ENCODE measurements around the gene KRTAP10-8. TPM values are rescaled to one million over a fixed set of nuclear protein-coding genes. Genes with fewer than 3 reads are reported as not detected.

KRTAP10-8 gene
- total RNA-seq, 1 donor from 2014 or later: not detected

DNA sequence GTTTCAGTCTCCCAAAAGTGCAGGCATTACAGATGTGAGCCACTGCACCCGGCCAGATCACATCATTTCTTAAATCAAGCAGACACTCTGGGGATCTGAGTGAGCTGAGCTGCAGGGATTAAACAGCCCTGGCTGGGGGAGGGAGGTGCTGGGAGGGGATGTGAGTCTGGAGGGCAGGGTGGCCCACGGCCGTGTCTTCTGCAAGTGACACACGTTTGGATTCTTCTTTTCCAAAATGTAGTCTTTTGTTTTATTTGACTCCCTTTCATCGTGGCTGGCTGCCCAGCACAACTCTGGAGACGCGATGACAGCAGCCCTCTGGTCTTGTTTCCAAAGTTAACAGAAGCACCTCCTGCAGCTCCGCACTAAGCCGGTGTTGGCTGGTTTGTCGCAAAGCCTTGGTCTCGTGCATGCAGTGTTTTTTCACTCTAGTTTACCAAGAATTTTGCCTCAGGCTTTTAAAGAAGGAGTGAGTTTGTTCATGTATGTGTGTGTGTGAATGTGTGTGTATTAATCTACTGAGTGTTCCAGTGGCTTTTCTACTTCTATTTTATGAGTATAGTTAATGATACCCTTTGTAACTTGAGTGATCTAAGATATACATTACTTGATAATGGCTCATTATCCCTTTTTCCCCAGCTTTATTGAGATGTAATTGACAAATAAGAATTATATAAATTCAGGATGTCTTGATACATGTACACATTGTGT, 28.6 kb upstream of the KRTAP10-8 start:
- no peak overlapping the region for H3K27ac Mint-ChIP-seq (ENCODE audit: unreplicated experiment)
- DNase-seq (ENCODE audit: low spot score): no peak
- no peaks in the 10 kb centered on the region for H3K4me1 Mint-ChIP-seq (ENCODE audit: unreplicated experiment)
- peaks cover 4% of the 10 kb centered on the region for H3K36me3 Mint-ChIP-seq (ENCODE audit: low read depth, unreplicated experiment)
- TF ChIP-seq CTCF (IDR thresholded peaks at IDR 0.05; ENCODE audit: unreplicated experiment): no peak
- no peaks in the 10 kb centered on the region for H3K9me3 Mint-ChIP-seq (ENCODE audit: unreplicated experiment)
- peaks cover 6% of the 10 kb centered on the region for H3K27me3 Mint-ChIP-seq (ENCODE audit: unreplicated experiment)
- H3K4me3 Mint-ChIP-seq (ENCODE audit: unreplicated experiment): no peak overlapping the region

- Mint-ChIP-seq H3K4me1 (ENCODE audit: unreplicated experiment) (no peaks in the 10 kb centered on the region), H3K9me3 (ENCODE audit: unreplicated experiment) (no peaks in the 10 kb centered on the region), H3K27me3 (ENCODE audit: unreplicated experiment) (peaks cover 6% of the 10 kb centered on the region), H3K4me3 (ENCODE audit: unreplicated experiment) (no peak overlapping the region), H3K36me3 (ENCODE audit: low read depth, unreplicated experiment) (peaks cover 4% of the 10 kb centered on the region), H3K27ac (ENCODE audit: unreplicated experiment) (no peak overlapping the region)
- no peak for DNase-seq (ENCODE audit: low spot score)
- no peak for TF ChIP-seq CTCF (IDR thresholded peaks at IDR 0.05; ENCODE audit: unreplicated experiment)
Observed at GRCh38 chr21:44583800-44584147, 28.1 kb upstream of the KRTAP10-8 start.

GRCh38 chr21:44585892-44586291, 26.0 kb upstream of the KRTAP10-8 start:
- Mint-ChIP-seq H3K27ac (ENCODE audit: unreplicated experiment) (no peak overlapping the region), H3K36me3 (ENCODE audit: low read depth, unreplicated experiment) (peaks cover 4% of the 10 kb centered on the region), H3K9me3 (ENCODE audit: unreplicated experiment) (no peaks in the 10 kb centered on the region)

GRCh38 chr21:44589094-44589493, 22.8 kb upstream of the KRTAP10-8 start:
- Mint-ChIP-seq H3K36me3 (ENCODE audit: low read depth, unreplicated experiment) (peaks cover 4% of the 10 kb centered on the region), H3K4me1 (ENCODE audit: unreplicated experiment) (peaks cover 2% of the 10 kb centered on the region), H3K9me3 (ENCODE audit: unreplicated experiment) (no peaks in the 10 kb centered on the region), H3K4me3 (ENCODE audit: unreplicated experiment) (no peak overlapping the region), H3K27ac (ENCODE audit: unreplicated experiment) (no peak overlapping the region), H3K27me3 (ENCODE audit: unreplicated experiment) (peaks cover 6% of the 10 kb centered on the region)
- TF ChIP-seq CTCF (IDR thresholded peaks at IDR 0.05; ENCODE audit: unreplicated experiment): no peak
- no peak for DNase-seq (ENCODE audit: low spot score)

More at GRCh38 chr21:44585892-44586291, 26.0 kb upstream of the KRTAP10-8 start:
- TF ChIP-seq CTCF (IDR thresholded peaks at IDR 0.05; ENCODE audit: unreplicated experiment): no peak
- DNase-seq (ENCODE audit: low spot score): no peak
- H3K4me3 Mint-ChIP-seq (ENCODE audit: unreplicated experiment): no peak overlapping the region
- H3K27me3 Mint-ChIP-seq (ENCODE audit: unreplicated experiment): peaks cover 3% of the 10 kb centered on the region
- H3K4me1 Mint-ChIP-seq (ENCODE audit: unreplicated experiment): no peaks in the 10 kb centered on the region

DNA sequence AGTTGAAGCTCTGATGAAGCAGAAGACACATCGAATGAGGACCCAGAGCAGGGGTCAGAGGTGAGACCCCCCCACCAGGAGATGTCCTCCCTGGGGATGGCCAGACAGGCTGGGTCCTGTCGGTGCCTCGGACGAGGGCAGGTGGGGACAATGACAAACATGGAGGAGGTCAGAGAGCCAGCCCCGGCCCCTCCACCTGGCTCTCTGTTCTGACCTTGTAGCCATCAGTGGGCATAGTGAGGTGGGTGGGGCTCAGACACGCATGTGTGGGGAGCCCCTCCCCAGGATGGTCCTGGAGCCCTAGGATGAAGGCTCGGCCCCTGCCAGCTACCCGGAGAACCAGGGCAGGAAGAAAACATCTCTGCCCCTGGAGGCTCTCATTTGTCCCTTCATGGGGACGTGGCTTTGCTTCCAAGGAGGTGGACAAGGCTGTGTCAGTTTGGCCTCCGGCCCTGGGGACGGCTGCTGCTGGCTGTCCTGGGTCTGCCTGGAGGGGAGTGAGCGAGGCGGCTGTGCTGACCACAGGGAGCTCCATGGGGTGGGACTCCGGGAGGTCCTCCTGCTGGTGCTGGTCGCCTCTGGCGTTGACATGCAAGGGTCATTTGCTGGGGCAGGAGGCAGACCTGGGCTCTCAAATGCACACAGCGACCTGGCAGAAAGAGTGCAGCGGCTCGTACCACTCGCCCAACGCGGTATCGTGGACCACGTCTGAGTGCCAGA, 22.1 kb upstream of the KRTAP10-8 start:
- H3K36me3 Mint-ChIP-seq (ENCODE audit: low read depth, unreplicated experiment): peaks cover 4% of the 10 kb centered on the region
- H3K9me3 Mint-ChIP-seq (ENCODE audit: unreplicated experiment): no peaks in the 10 kb centered on the region
- peaks cover 6% of the 10 kb centered on the region for H3K27me3 Mint-ChIP-seq (ENCODE audit: unreplicated experiment)
- H3K4me1 Mint-ChIP-seq (ENCODE audit: unreplicated experiment): peaks cover 2% of the 10 kb centered on the region
- H3K4me3 Mint-ChIP-seq (ENCODE audit: unreplicated experiment): no peak overlapping the region
- no peak for TF ChIP-seq CTCF (IDR thresholded peaks at IDR 0.05; ENCODE audit: unreplicated experiment)
- no peak for DNase-seq (ENCODE audit: low spot score)
- no peak overlapping the region for H3K27ac Mint-ChIP-seq (ENCODE audit: unreplicated experiment)
